HepG2 (cell line): ENCODE measurements around the gene SLC24A4.

Source experiments
- CENPBD1 ChIP-seq: sonication (generic); formaldehyde crosslinking; IDR thresholded peaks from 2 replicates; pipeline ENCODE4 v1.8.0; 2022; ENCODE audit warnings: missing genetic modification reagents, low read depth, mild to moderate bottlenecking, borderline replicate concordance
- CTCF ChIP-seq: sonication (generic); formaldehyde crosslinking; IDR thresholded peaks from 2 replicates; pipeline ENCODE4 v1.5.0; 2020; ENCODE audit warnings: mild to moderate bottlenecking, missing genetic modification reagents, moderate library complexity
- EZH2 ChIP-seq: conservative IDR thresholded peaks from 2 replicates; pipeline ENCODE4 v1.6.1; 2012; ENCODE audit warnings: mild to moderate bottlenecking, low read depth, low read length, moderate library complexity
- HNRNPL ChIP-seq: fragments of 200-400 bp; formaldehyde crosslinking; IDR thresholded peaks from 2 replicates; pipeline ENCODE4 v1.6.1; 2017; ENCODE audit warnings: mild to moderate bottlenecking, low read depth, low read length
- KDM5B ChIP-seq: sonication (generic); formaldehyde crosslinking; IDR thresholded peaks from 2 replicates; pipeline ENCODE4 v1.4.0; 2020; ENCODE audit warnings: missing genetic modification reagents, mild to moderate bottlenecking, borderline replicate concordance
- NR0B2 ChIP-seq: sonication (generic); formaldehyde crosslinking; IDR thresholded peaks from 2 replicates; pipeline ENCODE4 v1.4.0; 2020; ENCODE audit warnings: mild to moderate bottlenecking, missing genetic modification reagents
- NR2C2 ChIP-seq: sonication (generic); formaldehyde crosslinking; IDR thresholded peaks from 2 replicates; pipeline ENCODE4 v1.4.0; 2020; ENCODE audit warnings: missing genetic modification reagents, mild to moderate bottlenecking, moderate library complexity, borderline replicate concordance
- POLR2A ChIP-seq, 2 experiments: IDR thresholded peaks; 2 replicates each; pipeline ENCODE4 v1.6.1; 2011; ENCODE audit warnings: low read depth in 2 of 2, low read length in 2 of 2, mild to moderate bottlenecking in 1 of 2, moderate library complexity in 1 of 2; ENCODE audit not compliant: insufficient read depth in 1 of 2
- RFXAP ChIP-seq: sonication (generic); formaldehyde crosslinking; IDR thresholded peaks from 2 replicates; pipeline ENCODE4 v1.4.0; 2020; ENCODE audit warnings: missing genetic modification reagents, borderline replicate concordance
- ZFP36L2 ChIP-seq: sonication (generic); formaldehyde crosslinking; IDR thresholded peaks from 2 replicates; pipeline ENCODE4 v1.4.0; 2020; ENCODE audit warnings: missing genetic modification reagents
- ZKSCAN8 ChIP-seq: IDR thresholded peaks from 2 replicates; pipeline ENCODE4 v1.6.1; 2016; ENCODE audit warnings: borderline replicate concordance, missing genetic modification reagents, missing compliant biosample characterization

GRCh38 chr14:92464156-92464555, 141.2 kb downstream of the SLC24A4 start:
- TF ChIP-seq ZKSCAN8 (CRISPR knock-in tag), result no peak
- TF ChIP-seq HNRNPL, result no peak
- TF ChIP-seq CENPBD1 (CRISPR knock-in tag), result no peak
- no peak for TF ChIP-seq CTCF (CRISPR knock-in tag)
- no peak for TF ChIP-seq RFXAP
- no peak for TF ChIP-seq KDM5B (CRISPR knock-in tag)
- TF ChIP-seq NR2C2 (CRISPR knock-in tag), result no peak
- TF ChIP-seq POLR2A (IDR thresholded peaks at IDR 0.05; ENCODE audit: insufficient read depth in 1 of 2, low read depth in 2 of 2, low read length in 2 of 2), result no peak
- no peak for TF ChIP-seq NR0B2 (CRISPR knock-in tag)
- no peak for TF ChIP-seq EZH2
- TF ChIP-seq ZFP36L2 (CRISPR knock-in tag), result no peak
